Activated T-helper 9 cell treated with anti-CD3 and anti-CD28 coated beads, Interleukin-2, amount 50 U/mL, for 16 hours (primary cell): ENCODE measurements around the gene CYB5D1.
"Not testable (repeated sequence)": the region's sequence is repeated elsewhere in the genome, so short reads cannot be mapped to it uniquely, and the experiment has no call there.

Experiments used
- DNase-seq: peaks from one replicate; pipeline ENCODE4 v3.0.0-alpha.2; 2020; ENCODE audit warnings: low read depth

CYB5D1 gene

GRCh38 chr17:7857713-7858521 lies at the start of gene CYB5D1:
Gene CYB5D1, plus strand, starts transcription at chr17:7858003. Its CDS starts 132 bp downstream, at chr17:7858135.
- peak; percentile 79 for DNase-seq

- DNase-seq = no peak
These were observed 48.6 kb upstream of the CYB5D1 start for GRCh38 chr17:7809086-7809790.

GRCh38 chr17:7809791-7810343 lies 47.9 kb upstream of the CYB5D1 start:
- not testable (repeated sequence) for DNase-seq

- no peak for DNase-seq
These were observed 46.6 kb upstream of the CYB5D1 start for GRCh38 chr17:7811251-7811650.

- no peak for DNase-seq
These were observed 42.8 kb upstream of the CYB5D1 start for GRCh38 chr17:7814969-7815368.

GRCh38 chr17:7816926-7817642 lies 40.7 kb upstream of the CYB5D1 start:
- no peak for DNase-seq

- DNase-seq = no peak
These were observed 40.2 kb upstream of the CYB5D1 start for GRCh38 chr17:7817643-7817964.

GRCh38 chr17:7818026-7818425 lies 39.8 kb upstream of the CYB5D1 start:
- no peak for DNase-seq

- DNase-seq = no peak
These were observed 38.8 kb upstream of the CYB5D1 start for GRCh38 chr17:7818746-7819645.

- DNase-seq = no peak
These were observed 37.6 kb upstream of the CYB5D1 start for GRCh38 chr17:7820231-7820630.

- no peak for DNase-seq
These were observed 35.7 kb upstream of the CYB5D1 start for GRCh38 chr17:7822126-7822525.

- DNase-seq = no peak
These were observed 34.2 kb upstream of the CYB5D1 start for GRCh38 chr17:7823581-7824001.

- no peak for DNase-seq
These were observed 33.5 kb upstream of the CYB5D1 start for GRCh38 chr17:7824021-7824924.

- no peak for DNase-seq
These were observed 32.4 kb upstream of the CYB5D1 start for GRCh38 chr17:7825206-7825990.

- DNase-seq = no peak
These were observed 27.2 kb upstream of the CYB5D1 start for GRCh38 chr17:7830616-7831015.

GRCh38 chr17:7831233-7831632 lies 26.6 kb upstream of the CYB5D1 start:
- DNase-seq = no peak

- DNase-seq = no peak
These were observed 25.4 kb upstream of the CYB5D1 start for GRCh38 chr17:7832431-7832830.

- no peak for DNase-seq
These were observed 24.6 kb upstream of the CYB5D1 start for GRCh38 chr17:7833011-7833794.
